ENCODE data around the gene GRM1. TPM values are rescaled to one million over a fixed set of nuclear protein-coding genes. Genes with fewer than 3 reads are reported as not detected.

The GRM1 gene
- total RNA-seq, 4 donors from 2014 or later: under 0.01 TPM; not detected in 2

DNA sequence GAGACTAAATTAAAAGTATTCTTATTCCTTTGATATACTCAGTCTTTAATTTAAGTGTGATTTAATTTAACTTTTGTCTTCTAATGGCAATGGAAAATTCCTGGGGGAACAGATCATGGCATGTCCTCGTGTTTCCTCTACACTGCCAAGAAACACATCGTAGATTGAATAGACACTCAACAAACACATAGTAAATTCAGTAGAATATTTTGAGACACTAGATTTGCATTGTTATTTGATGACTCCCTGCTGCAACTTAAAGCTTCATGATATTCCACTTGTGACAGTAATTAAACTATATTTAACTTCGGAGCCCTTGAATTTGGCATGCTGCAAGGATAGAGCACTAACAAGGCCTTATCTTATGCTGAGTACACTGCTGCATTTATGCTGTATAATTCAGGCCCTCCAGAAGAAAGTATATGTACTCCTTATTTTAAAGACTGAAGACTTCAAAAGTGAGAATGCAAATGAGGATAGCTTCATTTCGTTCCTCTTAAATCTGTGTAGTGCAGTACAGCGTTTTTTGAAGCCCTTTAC is 84.3 kb downstream of the GRM1 start:
- TF ChIP-seq, protein P1, sequence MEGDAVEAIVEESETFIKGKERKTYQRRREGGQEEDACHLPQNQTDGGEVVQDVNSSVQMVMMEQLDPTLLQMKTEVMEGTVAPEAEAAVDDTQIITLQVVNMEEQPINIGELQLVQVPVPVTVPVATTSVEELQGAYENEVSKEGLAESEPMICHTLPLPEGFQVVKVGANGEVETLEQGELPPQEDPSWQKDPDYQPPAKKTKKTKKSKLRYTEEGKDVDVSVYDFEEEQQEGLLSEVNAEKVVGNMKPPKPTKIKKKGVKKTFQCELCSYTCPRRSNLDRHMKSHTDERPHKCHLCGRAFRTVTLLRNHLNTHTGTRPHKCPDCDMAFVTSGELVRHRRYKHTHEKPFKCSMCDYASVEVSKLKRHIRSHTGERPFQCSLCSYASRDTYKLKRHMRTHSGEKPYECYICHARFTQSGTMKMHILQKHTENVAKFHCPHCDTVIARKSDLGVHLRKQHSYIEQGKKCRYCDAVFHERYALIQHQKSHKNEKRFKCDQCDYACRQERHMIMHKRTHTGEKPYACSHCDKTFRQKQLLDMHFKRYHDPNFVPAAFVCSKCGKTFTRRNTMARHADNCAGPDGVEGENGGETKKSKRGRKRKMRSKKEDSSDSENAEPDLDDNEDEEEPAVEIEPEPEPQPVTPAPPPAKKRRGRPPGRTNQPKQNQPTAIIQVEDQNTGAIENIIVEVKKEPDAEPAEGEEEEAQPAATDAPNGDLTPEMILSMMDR (IDR thresholded peaks at IDR 0.05; ENCODE audit: low read depth): no peak

DNA sequence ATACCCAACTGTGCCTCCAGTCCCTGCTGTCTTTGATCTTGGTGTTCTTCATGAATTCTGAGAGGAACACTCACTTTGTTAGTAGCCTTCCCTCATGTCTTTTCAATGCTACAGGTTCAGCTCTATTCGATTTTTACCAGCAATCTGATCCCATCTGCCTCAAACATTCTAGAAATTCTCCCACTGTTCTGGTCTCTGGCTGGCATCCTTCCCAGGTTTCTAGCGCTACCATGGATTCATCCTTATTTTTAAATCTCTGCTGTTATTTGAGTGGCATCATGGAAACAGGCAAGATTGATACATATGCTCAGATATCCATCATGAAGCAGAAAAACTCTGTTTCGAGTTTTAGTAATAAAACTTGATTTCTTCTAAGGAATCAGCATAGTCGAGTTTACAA is 94.8 kb downstream of the GRM1 start:
- TF ChIP-seq, protein P1 (IDR thresholded peaks at IDR 0.05; ENCODE audit: low read depth): no peak

DNA sequence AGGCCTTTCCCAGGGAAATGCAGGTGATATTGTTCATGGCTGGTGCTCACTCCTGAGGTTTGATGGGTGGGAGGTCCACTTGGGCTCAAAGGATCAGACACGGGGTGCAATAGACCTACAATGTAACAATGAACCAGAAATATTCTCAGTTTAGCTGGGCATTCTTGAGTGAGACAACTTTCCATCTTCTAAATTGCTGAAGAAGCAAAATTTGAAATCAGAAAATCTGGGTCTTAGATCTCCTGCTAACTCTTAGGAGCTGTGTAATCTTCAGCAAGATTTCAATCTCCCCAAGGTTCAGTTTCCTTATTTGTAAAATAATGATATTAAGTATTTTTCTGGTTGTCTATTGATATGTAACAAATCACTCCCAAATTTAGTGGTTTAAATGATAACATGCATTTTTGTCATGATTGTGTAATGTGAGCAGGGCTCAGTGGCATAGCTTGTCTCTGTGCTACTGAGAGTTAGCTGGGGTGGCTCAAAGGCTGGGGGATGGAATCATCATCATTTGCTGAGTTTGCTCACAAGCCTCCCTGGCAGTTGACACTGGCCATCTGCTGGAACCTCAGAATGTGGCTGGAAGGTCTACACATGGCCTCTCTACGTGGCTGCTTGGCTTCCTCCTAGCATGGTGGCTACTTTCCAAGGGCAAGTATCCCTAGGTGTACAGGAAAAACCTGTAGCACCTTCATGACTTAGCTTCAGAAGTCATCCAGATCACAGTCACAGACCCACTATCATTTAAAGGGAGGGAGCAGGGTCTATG is 98.8 kb downstream of the GRM1 start:
- TF ChIP-seq, protein P1 (IDR thresholded peaks at IDR 0.05; ENCODE audit: low read depth): no peak

DNA sequence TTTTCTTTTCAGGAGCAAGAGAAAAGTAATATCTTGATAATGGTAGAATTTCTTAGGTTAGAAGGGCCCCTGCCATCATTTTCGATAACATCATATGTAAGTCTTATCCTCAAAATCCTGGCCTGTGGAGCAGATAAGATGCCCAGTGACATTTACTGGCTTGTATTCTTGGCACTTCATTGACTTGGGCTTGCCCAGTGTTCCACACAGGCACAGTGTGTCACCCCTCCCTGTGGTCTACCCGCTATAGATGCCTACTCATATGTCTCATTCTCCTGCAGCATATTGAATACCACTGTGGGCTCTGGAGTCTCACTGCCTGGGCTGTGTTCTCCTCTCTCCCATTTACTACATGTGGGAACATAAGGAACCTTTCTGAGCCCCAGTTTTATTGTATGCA is 105.0 kb downstream of the GRM1 start:
- TF ChIP-seq, protein P1 (IDR thresholded peaks at IDR 0.05; ENCODE audit: low read depth): no peak

DNA sequence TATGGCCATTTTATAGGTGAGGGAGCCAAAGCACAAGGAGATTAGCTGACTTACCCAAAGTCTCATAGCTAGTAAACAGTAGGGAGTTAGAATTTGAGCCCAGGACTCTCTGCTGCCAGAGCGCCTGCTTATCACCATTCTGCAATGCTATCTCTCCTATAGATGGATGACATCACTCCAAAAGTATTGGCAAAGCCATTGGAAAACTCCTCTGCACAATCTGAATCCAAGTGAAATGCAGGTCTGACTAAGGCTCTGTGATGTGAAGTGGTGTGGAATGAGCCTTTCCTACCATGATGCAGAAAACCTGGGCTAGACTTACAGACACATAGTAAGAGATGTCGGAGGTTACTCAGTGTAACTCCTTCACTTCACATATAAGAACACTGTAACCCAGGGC is 106.3 kb downstream of the GRM1 start:
- TF ChIP-seq, protein P1 (IDR thresholded peaks at IDR 0.05; ENCODE audit: low read depth): no peak

DNA sequence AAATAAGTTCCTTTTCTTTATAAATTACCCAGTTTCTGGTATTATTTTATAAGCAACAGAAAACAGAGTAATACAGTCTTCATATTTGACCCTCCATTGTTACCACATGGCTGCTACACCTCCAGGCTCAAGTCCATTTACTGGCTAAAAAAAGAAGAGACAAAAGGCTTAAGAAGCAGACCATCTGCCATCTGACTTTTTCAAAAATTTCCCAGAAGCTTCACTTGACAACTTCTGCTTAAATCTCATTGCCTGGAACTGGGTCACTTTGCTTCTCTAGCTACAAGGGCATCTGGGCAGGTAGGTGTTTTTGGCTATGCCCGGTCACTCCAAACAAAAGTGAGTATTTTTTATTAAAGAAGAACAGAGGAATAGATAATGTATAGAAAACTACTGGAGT is 118.0 kb downstream of the GRM1 start:
- TF ChIP-seq, protein P1 (IDR thresholded peaks at IDR 0.05; ENCODE audit: low read depth): no peak

DNA sequence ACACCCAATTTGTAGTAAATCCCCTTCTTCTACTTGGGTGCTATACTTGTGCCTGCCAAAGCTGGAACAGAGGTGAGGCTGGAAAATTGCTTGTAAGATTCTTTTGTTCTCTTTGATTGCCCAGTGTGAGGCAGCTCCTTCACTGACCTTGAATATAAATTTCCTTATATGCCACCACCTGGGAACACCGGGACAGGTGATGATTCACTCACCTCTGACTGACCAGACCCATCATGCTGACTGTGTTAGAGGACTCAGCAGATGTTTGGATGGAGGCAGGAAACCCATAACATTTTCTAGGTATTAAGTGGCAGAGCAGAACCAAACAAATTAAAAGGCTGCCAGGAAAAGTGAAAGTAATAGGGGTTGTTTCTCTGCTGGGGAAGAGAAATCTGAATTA is 120.9 kb downstream of the GRM1 start:
- TF ChIP-seq, protein P1 (IDR thresholded peaks at IDR 0.05; ENCODE audit: low read depth): no peak
